Pulmonary artery endothelial cell (primary cell): ENCODE results near the gene ASCC2. TPM values are rescaled to one million over a fixed set of nuclear protein-coding genes. Genes with fewer than 3 reads are reported as not detected.
"Not testable (repeated sequence)": the region's sequence is repeated elsewhere in the genome, so short reads cannot be mapped to it uniquely, and the experiment has no call there.

Source experiments
- DNase-seq: peaks from one replicate; pipeline ENCODE4 v3.0.0-alpha.2; 2011; ENCODE audit warnings: low read depth, low spot score
- total RNA-seq: library from RNA; depleted of rRNA; stranded (reverse); fragments of >200 nt; gene quantifications from 2 replicates; pipeline ENCODE4 v1.2.3, GENCODE V29; 2014

ASCC2 gene
- 26.8 and 28.8 TPM in 2 replicates for total RNA-seq

DNA sequence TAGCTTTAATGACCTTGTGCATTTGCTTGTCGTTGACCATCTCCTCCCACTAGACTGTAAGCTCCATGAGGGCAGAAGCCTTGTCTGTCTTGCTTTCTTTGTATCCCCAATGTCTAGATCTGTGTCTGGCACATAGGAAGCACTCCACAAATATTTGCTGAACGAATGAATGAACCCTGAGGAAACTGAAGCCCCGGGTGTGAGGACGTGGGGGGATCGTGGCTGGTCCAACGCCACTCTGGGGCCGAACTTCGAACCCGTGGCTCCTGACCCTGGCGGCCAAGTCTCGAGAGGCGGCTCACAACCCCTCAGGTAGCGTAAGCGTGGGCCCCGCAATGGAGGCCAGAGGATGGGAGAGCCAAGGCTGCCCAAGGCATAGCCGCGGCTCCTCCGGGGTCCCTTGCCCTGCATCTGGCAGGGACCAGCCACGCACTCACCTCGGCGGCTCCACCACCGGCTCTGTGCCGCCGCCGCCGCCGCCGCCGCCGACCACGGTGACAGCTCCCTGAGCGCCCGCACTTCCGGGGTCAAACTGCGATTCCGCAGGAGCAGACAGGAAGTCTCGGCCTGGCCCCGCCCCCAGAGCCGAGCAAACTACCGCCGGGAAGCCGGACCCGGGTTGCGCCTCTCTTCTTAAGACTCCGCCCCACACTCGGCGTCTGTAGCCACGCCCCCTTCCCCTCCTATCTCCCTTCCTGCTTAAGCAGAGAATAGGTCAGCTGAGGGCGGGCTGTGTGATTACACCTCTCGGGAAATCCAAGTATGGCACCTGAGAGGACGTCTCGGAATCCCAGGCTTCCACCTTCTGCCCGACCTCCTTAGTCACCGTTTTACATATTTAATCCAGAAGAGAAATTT lies at the start of gene ASCC2:
Gene ASCC2 (minus strand): TSS at position 534 of the 858 bp plus-strand sequence. CDS start 5,949 bp downstream, outside the sequence.
- peak; percentile 89 for DNase-seq

DNA sequence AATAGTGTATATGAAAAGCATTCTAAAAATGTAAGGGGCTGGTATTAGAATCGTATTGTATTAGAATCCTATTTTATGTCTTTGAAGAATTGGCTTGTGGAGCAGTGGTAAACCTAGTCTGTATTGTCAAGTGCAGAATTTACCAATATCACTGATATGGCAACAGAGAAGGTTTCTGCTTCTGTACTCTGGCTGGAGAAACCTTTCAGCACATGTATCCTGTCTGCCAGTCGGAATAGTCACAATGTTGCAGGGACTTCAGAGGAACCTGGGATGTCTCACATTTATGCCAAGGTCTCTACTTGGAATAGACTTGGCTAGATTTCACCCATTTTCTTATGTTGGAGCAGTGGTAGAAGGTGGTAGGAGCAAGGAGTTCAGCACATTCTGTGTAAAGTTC lies 49.3 kb upstream of the ASCC2 start:
- DNase-seq = no peak

DNA sequence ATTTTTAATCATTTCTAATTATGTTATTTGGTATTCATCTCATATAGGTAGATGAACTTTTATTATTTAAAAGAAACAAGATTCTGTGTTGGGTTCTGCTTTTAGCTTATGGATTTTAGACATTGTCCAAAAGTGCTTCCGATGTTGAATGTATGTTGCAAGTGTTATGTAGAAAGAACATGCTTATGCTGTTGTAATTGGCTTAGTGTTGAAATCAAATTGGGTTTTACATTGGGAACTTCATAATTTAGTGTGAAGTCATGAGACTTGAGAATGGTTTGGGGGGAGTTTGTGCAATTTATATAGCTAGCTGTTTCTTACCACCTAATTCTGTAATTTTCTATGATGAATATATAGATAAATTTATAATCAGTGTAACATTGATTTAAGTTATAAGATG lies 48.5 kb upstream of the ASCC2 start:
- no peak for DNase-seq

DNA sequence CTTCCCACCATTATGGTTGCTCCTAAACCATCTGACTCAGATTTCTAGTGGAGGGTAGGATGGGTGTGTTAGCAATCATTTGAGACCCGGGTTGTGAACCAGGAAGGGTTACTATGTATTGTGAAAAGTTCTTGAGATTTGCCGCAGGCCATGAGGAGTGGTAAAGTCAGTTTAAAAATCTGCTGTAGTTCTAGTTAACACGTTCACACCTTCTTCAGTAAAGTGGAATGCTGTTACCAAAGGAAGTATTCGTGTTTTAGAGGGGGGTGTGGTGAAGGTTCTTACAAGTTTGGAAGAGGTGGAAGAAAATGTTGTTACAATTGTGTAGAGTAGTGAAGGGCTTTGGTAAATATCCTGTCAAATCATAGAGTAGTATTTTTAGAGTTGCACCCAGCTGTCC lies 47.5 kb upstream of the ASCC2 start:
- no peak for DNase-seq

DNA sequence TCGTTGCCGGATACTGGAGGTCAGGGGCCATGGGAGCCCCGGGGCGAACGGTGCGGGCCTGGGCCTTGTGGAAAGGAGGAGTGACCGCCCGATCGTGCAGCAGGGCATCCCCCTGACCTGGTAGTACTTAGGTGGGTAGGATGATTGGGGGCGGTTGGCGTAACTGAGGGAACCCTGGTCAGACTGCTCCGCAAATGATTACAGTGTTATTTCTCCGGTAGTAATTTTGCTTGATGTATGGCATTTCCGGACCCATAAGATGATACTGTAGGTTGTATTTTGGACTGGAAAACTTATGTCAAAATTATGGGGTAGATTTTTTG lies 45.7 kb upstream of the ASCC2 start:
- DNase-seq = no peak

- peak; percentile 57 for DNase-seq
Measured at GRCh38 chr22:29883045-29883774, 45.1 kb upstream of the ASCC2 start, which contains the start of gene MTMR3. TSS of gene MTMR3 (plus strand) at chr22:29883174. CDS start at chr22:29971060, 87,886 bp downstream.

DNA sequence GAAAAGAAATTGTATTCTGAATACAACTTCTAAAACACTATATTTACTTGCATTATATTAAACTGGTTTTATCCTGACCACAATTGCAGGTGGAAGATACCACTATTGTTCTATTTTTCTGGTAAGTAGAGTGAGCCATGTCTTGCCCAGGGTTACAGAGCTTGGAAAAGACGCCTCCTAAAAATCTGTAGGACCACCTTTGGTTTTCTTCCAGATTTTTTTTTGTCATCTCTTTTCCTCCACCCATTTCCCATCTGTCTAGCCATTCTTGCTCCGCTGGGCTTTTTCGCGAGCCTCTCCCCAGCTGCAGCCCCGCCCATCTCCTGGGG lies 44.6 kb upstream of the ASCC2 start:
- DNase-seq = no peak

- DNase-seq = no peak
Measured at GRCh38 chr22:29879753-29880152, 41.7 kb upstream of the ASCC2 start.

GRCh38 chr22:29877620-29878019 lies 39.5 kb upstream of the ASCC2 start:
- DNase-seq = no peak

DNA sequence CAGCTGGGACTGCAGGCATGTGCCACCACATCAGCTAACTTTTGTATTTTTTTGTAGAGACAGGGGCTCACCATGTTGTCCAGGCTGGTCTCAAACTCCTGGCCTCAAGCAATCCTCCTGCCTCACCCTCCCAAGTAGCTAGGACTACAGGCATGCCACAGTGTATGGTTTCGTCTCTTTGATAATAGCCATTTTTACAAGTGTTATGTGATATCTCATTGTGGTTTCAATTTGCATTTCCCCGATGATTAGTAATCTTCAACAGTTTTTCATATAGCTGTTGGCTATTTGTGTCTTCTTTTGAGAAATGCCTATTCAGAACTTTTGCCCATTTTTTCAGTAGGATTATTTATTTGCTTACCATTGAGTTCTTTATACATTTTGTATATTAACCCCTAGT lies 35.9 kb upstream of the ASCC2 start:
- no peak for DNase-seq

DNA sequence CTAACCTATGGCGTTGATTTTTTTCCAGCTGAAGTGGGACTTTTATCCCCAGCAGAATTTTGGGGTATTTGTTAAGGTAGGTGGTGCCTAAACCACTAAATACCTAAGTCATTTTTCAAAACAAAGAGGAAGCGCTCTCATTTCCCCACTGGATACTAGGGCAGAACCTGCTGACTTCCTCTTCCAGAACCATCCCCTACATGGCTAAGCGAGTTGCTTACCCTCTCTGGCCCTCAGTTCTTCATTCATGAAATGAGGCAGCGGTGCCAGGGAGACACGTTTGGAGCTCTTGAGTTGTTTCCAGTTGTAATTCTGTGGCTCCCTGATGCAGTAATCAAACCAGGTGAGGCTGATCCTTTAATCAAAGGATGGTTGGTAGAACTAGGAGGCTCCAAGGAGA lies 34.9 kb upstream of the ASCC2 start:
- DNase-seq = no peak

- DNase-seq = no peak
Measured at GRCh38 chr22:29872144-29872893, 34.2 kb upstream of the ASCC2 start.

DNA sequence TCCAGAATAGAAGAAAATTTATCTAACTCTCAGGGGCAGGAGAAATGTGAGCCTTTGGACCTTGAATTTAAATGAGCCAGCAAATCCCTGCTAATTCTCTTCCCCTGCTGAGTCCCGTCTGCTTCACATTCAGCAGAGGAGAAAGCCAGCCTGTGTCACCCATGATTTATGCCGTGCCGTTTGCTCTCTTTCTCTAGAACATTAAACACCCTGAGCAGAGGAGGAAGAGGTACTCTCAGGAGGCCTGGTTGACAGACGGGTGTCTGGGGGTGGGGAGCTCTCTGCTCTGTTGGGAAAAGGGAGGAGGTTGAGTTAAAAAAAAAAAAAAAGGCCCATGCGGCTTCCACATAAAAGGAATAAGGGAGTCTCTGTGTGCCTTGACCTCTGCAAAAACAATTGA lies 33.6 kb upstream of the ASCC2 start:
- DNase-seq = no peak

GRCh38 chr22:29870574-29870973 lies 32.5 kb upstream of the ASCC2 start:
- no peak for DNase-seq

- no peak for DNase-seq
Measured at GRCh38 chr22:29867851-29868250, 29.8 kb upstream of the ASCC2 start.

GRCh38 chr22:29867260-29867659 lies 29.2 kb upstream of the ASCC2 start:
- no peak for DNase-seq

GRCh38 chr22:29865572-29865971 lies 27.5 kb upstream of the ASCC2 start:
- DNase-seq = not testable (repeated sequence)

DNA sequence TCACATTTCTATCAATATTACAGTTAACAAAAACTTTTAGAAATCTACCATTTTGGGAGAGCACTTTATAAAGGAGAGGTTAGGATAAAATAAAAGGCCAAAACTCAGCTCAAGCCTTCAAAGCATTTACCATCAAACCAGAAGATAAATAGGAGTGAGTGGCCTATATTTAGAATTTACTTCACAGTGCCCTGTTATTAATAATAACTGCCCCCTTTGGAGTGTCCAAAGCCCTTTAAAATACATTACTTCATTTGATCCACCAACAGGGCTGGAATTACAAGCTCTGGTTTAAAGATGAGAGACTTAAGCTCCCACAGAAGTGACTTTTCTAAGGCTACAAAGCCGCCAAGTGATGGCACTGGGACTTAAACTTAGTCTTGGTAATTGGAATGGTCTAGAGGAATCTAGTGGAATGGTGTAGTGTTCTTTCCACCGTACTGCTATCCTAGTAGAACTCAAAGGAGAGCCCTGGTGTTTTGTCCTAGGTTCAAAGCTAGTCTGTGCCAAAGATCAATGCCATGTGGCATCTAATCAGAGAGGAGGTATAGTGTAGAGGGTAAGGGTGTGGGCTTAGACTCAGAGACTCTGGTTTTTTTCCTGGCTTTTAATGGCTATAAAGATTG lies 23.7 kb upstream of the ASCC2 start:
- DNase-seq = no peak

- DNase-seq = no peak
Measured at GRCh38 chr22:29860006-29860766, 22.1 kb upstream of the ASCC2 start.

DNA sequence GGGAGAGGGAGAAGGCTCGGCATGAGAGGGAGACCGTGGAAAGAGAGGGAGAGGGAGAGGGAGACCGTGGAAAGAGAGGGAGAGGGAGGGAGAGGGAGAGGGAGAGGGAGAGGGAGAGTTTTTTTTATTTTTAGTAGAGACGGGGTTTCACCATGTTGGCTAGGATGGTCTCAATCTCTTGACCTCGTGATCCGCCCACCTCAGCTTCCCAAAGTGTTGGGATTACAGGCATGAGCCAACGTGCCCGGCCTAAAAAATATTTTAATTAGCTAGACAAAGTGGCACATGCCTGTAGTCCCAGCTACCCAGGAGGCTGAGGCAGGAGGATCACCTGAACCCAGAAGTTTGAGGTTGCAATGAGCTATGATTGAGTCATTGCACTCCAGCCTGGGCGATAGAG lies 21.0 kb upstream of the ASCC2 start:
- not testable (repeated sequence) for DNase-seq

DNA sequence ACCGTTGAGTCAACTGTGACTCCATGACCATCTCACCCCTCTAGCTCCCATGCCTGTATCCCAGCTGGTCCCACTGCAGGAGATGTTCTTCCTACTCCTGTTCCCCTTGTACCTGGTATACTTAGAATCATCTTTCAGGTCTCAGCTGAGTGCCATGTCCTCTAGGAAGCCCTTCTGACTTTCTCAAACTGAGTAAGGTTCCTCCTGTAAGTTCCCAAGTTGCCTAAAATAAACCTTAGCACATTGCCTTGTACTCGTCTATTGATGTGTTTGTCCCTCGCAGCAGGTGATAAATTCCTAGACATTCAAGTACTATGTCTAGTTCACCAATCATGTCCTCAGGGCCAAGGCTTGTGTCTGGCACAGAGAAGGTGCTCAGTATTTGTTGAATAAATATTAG lies 18.4 kb upstream of the ASCC2 start:
- DNase-seq = no peak
